Upper lobe of right lung (tissue), 1 donor: ENCODE data around the gene EPB41. TPM values are rescaled to one million over a fixed set of nuclear protein-coding genes. Genes with fewer than 3 reads are reported as not detected.
"Not testable (repeated sequence)": the region's sequence is repeated elsewhere in the genome, so short reads cannot be mapped to it uniquely, and the experiment has no call there.

Experiments used
- ATAC-seq: fragments of 200-7000 bp; cut with Tn5 transposase; one replicate; pipeline ENCODE4 v1.9.1; 2020; ENCODE audit warnings: mild to moderate bottlenecking, moderate library complexity
- DNase-seq: peaks from one replicate; pipeline ENCODE4 v3.0.0-alpha.2; 2020
- H3K27ac ChIP-seq: fragments of 200-600 bp; one replicate; pipeline ENCODE4 v1.8.0; 2022
- H3K27me3 ChIP-seq: fragments of 200-600 bp; one replicate; pipeline ENCODE4 v1.8.0; 2022; ENCODE audit warnings: mild to moderate bottlenecking
- H3K36me3 ChIP-seq: fragments of 200-600 bp; one replicate; pipeline ENCODE4 v1.8.0; 2022
- H3K4me1 ChIP-seq: fragments of 200-600 bp; one replicate; pipeline ENCODE4 v1.8.0; 2022
- H3K4me3 ChIP-seq: fragments of 200-600 bp; one replicate; pipeline ENCODE4 v1.8.0; 2022; ENCODE audit warnings: mild to moderate bottlenecking
- H3K9me3 ChIP-seq: fragments of 200-600 bp; one replicate; pipeline ENCODE4 v1.8.0; 2022
- intact Hi-C: fragments of 100-400 bp; cut with DNase I; formaldehyde crosslinking; loops from one replicate; pipeline ENCODE4 v1.11.0; 2022
- total RNA-seq: library from RNA; stranded (reverse); fragmentation: NEBNext Ultra II Directional; extraction: Animal tissue kit (Norgen Biotek cat#: 25700); gene quantifications from one replicate; pipeline ENCODE4 v1.2.1, GENCODE V29; 2021
- TF ChIP-seq, protein P1 (sequence below): fragments of 200-600 bp; IDR thresholded peaks from one replicate; pipeline ENCODE4 v1.8.0; 2022; ENCODE audit warnings: antibody characterized with exemption
- donor health status: DM: no; HTN: yes; CAD: no; lungs with severe emphysema.

EPB41 gene
- total RNA-seq, 1 donor from 2014 or later: 67.0 TPM

DNA sequence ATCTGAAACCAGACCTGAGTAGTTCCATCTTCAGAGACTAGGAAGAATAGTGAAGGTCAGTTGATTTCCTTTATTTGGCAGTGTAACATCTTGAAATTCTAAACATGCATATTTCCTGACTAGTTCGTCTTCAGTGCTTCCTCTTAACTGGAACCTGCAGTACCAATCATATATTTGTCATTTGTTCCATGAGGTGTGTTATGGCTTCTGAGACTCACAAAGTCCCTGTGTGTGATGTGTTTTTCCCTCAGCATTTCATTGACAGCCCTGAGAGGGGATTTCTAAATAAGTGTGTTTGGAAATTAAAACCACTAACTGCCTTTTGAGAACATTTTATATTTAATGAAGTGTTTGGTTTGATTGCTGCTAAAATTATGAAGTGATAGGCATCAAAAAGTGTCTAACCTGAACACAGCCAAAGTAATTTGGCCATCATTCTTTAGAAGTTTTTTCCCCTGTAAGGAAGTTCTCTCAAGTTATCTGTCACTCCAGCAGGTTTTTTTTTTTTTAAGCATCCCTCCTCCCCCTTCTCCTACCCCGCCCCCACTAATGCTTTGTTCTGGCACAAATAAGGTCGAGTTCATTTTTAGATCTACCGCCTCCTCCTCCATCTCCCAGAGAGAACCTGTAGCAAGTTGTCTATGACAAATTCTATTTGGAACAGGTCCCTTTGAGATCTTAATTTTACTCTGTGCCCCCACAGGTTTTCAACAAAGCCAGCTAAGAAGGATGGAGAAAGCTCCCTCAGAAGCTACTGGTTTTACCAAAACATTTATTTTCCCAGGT lies 148.0 kb downstream of the EPB41 start:
- intact Hi-C loops: no loop called here
- H3K4me1 ChIP-seq: no peaks in the 10 kb centered on the region
- H3K4me3 ChIP-seq: no peak overlapping the region
- no peaks in the 10 kb centered on the region for H3K9me3 ChIP-seq
- DNase-seq: no peak
- no peak overlapping the region for H3K27ac ChIP-seq
- peaks cover 18% of the 10 kb centered on the region for H3K36me3 ChIP-seq
- no peak for ATAC-seq
- H3K27me3 ChIP-seq: no peaks in the 10 kb centered on the region
- TF ChIP-seq, protein P1, sequence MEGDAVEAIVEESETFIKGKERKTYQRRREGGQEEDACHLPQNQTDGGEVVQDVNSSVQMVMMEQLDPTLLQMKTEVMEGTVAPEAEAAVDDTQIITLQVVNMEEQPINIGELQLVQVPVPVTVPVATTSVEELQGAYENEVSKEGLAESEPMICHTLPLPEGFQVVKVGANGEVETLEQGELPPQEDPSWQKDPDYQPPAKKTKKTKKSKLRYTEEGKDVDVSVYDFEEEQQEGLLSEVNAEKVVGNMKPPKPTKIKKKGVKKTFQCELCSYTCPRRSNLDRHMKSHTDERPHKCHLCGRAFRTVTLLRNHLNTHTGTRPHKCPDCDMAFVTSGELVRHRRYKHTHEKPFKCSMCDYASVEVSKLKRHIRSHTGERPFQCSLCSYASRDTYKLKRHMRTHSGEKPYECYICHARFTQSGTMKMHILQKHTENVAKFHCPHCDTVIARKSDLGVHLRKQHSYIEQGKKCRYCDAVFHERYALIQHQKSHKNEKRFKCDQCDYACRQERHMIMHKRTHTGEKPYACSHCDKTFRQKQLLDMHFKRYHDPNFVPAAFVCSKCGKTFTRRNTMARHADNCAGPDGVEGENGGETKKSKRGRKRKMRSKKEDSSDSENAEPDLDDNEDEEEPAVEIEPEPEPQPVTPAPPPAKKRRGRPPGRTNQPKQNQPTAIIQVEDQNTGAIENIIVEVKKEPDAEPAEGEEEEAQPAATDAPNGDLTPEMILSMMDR: no peak

DNA sequence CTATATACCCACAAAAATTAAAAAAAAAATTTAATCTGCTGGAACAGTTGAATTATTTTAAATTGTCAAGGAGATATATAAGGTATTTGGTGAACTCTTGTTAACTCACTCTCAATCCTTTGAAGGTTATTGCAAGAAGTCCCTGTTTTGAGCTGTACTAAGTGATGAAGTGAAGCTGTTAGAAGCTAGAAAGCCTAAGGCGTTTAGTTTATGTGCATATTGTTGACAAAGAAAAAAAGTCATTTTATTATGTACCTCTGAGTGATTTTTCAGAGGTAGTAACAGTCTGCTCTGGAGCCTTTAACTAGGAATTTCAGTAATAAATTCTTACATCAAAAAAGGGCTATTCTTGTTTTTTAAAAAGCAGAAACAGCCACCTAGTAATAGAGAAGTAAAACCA lies 149.7 kb downstream of the EPB41 start:
- H3K27me3 ChIP-seq: no peaks in the 10 kb centered on the region
- no peaks in the 10 kb centered on the region for H3K4me1 ChIP-seq
- ATAC-seq: no peak
- TF ChIP-seq, protein P1: no peak
- intact Hi-C loops: no loop called here
- no peak for DNase-seq
- no peak overlapping the region for H3K27ac ChIP-seq
- no peak overlapping the region for H3K4me3 ChIP-seq
- peaks cover 18% of the 10 kb centered on the region for H3K36me3 ChIP-seq
- no peaks in the 10 kb centered on the region for H3K9me3 ChIP-seq

DNA sequence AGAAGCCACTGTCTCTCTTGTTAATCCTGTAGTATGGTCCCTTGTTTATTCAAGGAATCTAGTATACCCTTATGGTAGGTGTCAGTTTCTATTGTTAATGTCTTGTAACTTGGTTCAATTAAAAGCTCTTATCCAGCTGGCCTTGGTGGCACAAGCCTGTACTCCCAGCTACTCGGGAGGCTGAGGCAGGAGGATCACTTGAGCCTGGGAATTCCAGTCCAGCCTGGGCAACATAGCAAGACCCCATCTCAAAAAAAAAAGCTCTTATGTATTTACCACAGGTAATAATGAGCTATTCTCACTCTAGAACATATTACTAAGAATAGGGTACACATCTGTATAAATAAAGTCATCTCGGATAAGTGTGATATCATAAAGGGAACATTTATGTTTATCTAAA lies 162.8 kb downstream of the EPB41 start:
- intact Hi-C loops: no loop called here
- ATAC-seq (no peak), DNase-seq (no peak)
- no peaks in the 10 kb centered on the region for H3K4me1 ChIP-seq
- TF ChIP-seq, protein P1: no peak
- H3K4me3 ChIP-seq: no peak overlapping the region
- H3K36me3 ChIP-seq: peaks cover 7% of the 10 kb centered on the region
- H3K27ac ChIP-seq: no peak overlapping the region
- no peaks in the 10 kb centered on the region for H3K9me3 ChIP-seq
- no peaks in the 10 kb centered on the region for H3K27me3 ChIP-seq

DNA sequence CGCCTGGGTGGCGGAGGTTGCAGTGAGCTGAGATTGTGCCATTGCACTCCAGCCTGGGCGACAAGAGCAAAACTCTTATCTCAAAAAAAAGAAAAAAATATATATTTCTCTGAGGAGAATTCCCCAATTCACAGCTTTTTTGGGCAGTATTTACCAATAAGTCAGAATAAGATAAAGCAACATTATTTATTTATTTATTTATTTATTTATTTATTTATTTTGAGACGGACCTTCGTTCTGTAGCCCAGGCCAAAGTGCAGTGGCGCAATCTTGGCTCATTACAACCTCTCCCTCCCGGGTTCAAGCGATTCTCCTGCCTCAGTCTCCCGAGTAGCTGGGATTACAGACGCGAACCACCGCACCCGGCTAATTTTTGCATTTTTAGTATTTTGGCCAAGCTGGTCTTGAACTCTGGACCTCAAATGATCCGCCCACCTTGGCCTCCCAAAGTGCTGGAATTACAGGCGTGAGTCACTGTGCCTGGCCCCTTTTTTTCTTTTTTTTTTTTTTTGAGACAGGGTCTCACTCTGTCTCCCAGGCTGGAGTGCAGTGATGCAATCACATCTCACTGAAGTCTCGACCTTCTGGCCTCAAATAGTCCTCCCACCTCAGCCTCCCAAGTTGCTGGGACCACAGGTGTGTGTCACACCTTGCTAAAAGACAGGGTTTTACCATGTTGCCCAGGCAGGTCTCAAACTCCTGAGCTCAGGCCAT lies 165.7 kb downstream of the EPB41 start:
- H3K9me3 ChIP-seq, H3K4me3 ChIP-seq, intact Hi-C loops, DNase-seq, H3K36me3 ChIP-seq, H3K4me1 ChIP-seq, ATAC-seq, H3K27me3 ChIP-seq, H3K27ac ChIP-seq: not testable (repeated sequence)

DNA sequence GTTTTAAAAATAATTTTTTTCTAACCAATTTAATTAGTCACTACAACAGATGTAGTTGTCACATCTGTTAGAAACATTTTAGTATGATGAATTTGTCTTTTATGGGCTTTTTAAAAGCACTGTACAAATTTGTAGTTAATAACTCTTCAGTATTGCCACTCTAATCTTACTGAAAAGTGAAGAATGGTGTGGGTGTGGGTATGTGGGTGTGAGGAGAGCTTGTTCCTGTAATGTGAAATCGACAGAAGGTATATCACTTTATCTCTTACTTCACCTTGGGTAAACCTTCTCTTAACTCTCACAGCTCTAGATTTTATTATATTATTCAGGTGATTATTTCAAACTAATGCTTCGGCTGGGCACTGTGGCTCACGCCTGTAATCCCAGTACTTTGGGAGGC lies 166.8 kb downstream of the EPB41 start:
- intact Hi-C loops: no loop called here
- Histone ChIP-seq H3K27me3 (no peaks in the 10 kb centered on the region), H3K27ac (no peak overlapping the region), H3K4me3 (no peak overlapping the region), H3K9me3 (no peaks in the 10 kb centered on the region), H3K36me3 (no peaks in the 10 kb centered on the region), H3K4me1 (no peaks in the 10 kb centered on the region)
- ATAC-seq: no peak
- TF ChIP-seq, protein P1: no peak
- no peak for DNase-seq

DNA sequence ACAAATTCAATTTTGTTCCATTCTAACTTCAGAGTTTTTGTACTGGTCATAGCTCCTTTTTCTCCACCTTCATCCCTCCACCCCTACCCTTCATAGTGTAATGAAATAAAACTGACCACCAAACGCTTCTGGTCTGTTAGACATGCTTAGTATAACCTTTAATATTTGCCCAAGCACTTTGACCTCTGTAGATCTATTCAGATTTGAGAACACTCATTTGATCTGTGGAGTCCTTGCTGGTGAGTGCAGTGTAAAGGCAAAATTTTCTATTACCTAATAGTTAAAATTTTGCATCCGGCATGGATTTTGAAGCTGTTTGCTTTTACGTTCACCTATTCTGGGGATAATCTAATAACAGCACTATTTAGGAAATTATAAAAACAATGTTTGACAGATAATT lies 168.2 kb downstream of the EPB41 start:
- Histone ChIP-seq H3K4me3 (no peak overlapping the region), H3K27ac (no peak overlapping the region), H3K36me3 (no peaks in the 10 kb centered on the region), H3K9me3 (no peaks in the 10 kb centered on the region), H3K27me3 (no peaks in the 10 kb centered on the region), H3K4me1 (no peaks in the 10 kb centered on the region)
- no peak for DNase-seq
- no peak for ATAC-seq
- intact Hi-C loops: no loop called here
- TF ChIP-seq, protein P1: no peak
